H1 (cell line): ENCODE measurements around the gene PPP1R1C. TPM values are rescaled to one million over a fixed set of nuclear protein-coding genes. Genes with fewer than 3 reads are reported as not detected.

Experiments
- CREB1 ChIP-seq: IDR thresholded peaks from 2 replicates; pipeline ENCODE4 v1.6.1; 2012; ENCODE audit warnings: inconsistent platforms
- CTBP2 ChIP-seq: IDR thresholded peaks from 2 replicates; pipeline ENCODE4 v1.7.0; 2011; ENCODE audit warnings: borderline replicate concordance, mild to moderate bottlenecking, moderate library complexity, mixed read lengths, low read length; ENCODE audit not compliant: insufficient read depth, insufficient read length
- EGR1 ChIP-seq: IDR thresholded peaks from 2 replicates; pipeline ENCODE4 v1.6.1; 2011; ENCODE audit warnings: low read depth, low read length, borderline replicate concordance
- GABPA ChIP-seq: IDR thresholded peaks from 2 replicates; pipeline ENCODE4 v1.6.1; 2011; ENCODE audit warnings: mild to moderate bottlenecking, low read length, moderate library complexity, borderline replicate concordance; ENCODE audit not compliant: insufficient read depth
- HDAC2 ChIP-seq, 2 experiments: fragments of 300-600 bp in 1 of 2; sonication (generic) in 1 of 2; IDR thresholded peaks; 2 replicates each; pipeline ENCODE4 v1.6.1; 2011 to 2012; ENCODE audit warnings: low read depth in 2 of 2, low read length in 2 of 2, mild to moderate bottlenecking in 2 of 2, moderate library complexity in 2 of 2, borderline replicate concordance in 1 of 2, inconsistent platforms in 1 of 2
- RXRA ChIP-seq: IDR thresholded peaks from 2 replicates; pipeline ENCODE4 v1.6.1; 2011; ENCODE audit warnings: low read depth, mild to moderate bottlenecking, low read length, moderate library complexity; ENCODE audit not compliant: insufficient read depth
- SP4 ChIP-seq: IDR thresholded peaks from 2 replicates; pipeline ENCODE4 v1.6.1; 2012; ENCODE audit warnings: low read length, inconsistent platforms
- polyA plus RNA-seq, 7 experiments: library from polyadenylated mRNA; depleted of rRNA in 3 of 7; stranded (reverse) in 5 of 7; unstranded in 2 of 7; fragments of >200 nt in 5 of 7; fragments of 200-250 nt in 2 of 7; gene quantifications; 1 replicate in 5 of 7; 2 replicates in 1 of 7; 4 replicates in 1 of 7; pipeline versions ENCODE4 v1.2.1 to v1.2.3, GENCODE V29; 2011 to 2013; ENCODE audit warnings: missing spikeins in 2 of 7, mixed read lengths in 2 of 7
- total RNA-seq: library from RNA; stranded (reverse); fragmentation: NEBNext Ultra II Directional; extraction: Animal tissue kit (Norgen Biotek cat#: 25700); gene quantifications from 2 replicates; pipeline ENCODE4 v1.2.1, GENCODE V29; 2021

The PPP1R1C gene
- total and polyA plus RNA-seq, 2 of the 8 experiments (the other 6 are each of a cell fraction or from before 2014, with no cell fraction given) = 1.3 to 5.3 TPM

DNA sequence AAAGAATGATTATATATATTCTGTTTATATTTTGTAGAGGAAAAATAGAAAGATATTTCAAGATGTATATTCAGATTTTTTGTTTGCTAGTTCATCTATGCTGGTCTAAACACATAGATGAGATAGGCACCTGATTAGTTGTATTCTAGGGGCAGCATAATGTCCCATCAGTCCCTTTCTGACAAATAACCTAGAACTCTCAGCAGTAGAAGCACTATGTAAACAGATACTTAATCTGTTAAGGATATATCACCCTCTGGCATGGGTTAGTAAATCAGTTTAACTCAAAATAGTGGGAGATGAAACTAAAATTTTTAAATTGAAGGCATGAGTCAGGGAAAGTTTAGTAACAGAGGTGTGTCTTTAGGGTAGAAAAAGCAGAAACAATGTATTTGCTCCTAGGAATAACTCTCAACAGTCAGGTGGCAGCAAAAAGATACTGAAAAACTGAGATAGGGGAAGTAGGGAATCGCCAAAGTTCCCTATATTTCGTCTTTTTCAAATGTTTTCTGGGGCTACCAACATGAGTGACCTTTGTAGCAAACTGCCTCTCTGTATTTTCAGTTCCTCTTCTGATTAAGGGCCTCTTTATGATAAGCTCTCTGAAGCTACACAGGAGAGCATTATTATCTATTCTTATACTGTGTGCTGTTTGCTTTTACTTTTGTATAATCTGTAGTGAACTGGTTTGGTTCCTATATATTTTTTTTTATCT lies 5.7 kb downstream of the PPP1R1C start (continued):
- TF ChIP-seq GABPA (no peak), SP4 (no peak), RXRA (no peak), CTBP2 (no peak), CREB1 (no peak), EGR1 (no peak), HDAC2 (IDR thresholded peaks at IDR 0.05; ENCODE audit: borderline replicate concordance in 1 of 2, low read depth in 2 of 2, low read length in 2 of 2) (no peak)
